ENCODE measurements around the gene CD177.
"Not testable (repeated sequence)": the region's sequence is repeated elsewhere in the genome, so short reads cannot be mapped to it uniquely, and the experiment has no call there.

CD177 gene

GRCh38 chr19:43336508-43336907, 17.0 kb upstream of the CD177 start:
- DNase-seq: not testable (repeated sequence)

GRCh38 chr19:43337737-43338136, 15.7 kb upstream of the CD177 start:
- DNase-seq: no peak

- no peak for DNase-seq
These were observed 15.0 kb upstream of the CD177 start for GRCh38 chr19:43338530-43338929.

- not testable (repeated sequence) for DNase-seq
These were observed 14.1 kb upstream of the CD177 start for GRCh38 chr19:43339243-43339930.

- not testable (repeated sequence) for DNase-seq
These were observed 13.4 kb upstream of the CD177 start for GRCh38 chr19:43340101-43340500.

- DNase-seq: not testable (repeated sequence)
These were observed 12.4 kb upstream of the CD177 start for GRCh38 chr19:43341098-43341497.

GRCh38 chr19:43342104-43342503, 11.4 kb upstream of the CD177 start:
- not testable (repeated sequence) for DNase-seq

- DNase-seq: not testable (repeated sequence)
These were observed 9.1 kb upstream of the CD177 start for GRCh38 chr19:43344347-43344925.

GRCh38 chr19:43349813-43350212, 3.7 kb upstream of the CD177 start:
- not testable (repeated sequence) for DNase-seq

- DNase-seq: no peak
These were observed 1.3 kb upstream of the CD177 start for GRCh38 chr19:43351998-43352746.

- DNase-seq: no peak
These were observed 780 bp downstream of the CD177 start for GRCh38 chr19:43354305-43354627.

- DNase-seq: not testable (repeated sequence)
These were observed 3.3 kb downstream of the CD177 start for GRCh38 chr19:43356749-43357148.

- DNase-seq: no peak
These were observed 8.7 kb downstream of the CD177 start for GRCh38 chr19:43362179-43362578.

GRCh38 chr19:43362745-43363144, 9.3 kb downstream of the CD177 start:
- DNase-seq: no peak

- not testable (repeated sequence) for DNase-seq
These were observed 12.2 kb downstream of the CD177 start for GRCh38 chr19:43365677-43366076.

- no peak for DNase-seq
These were observed 14.3 kb downstream of the CD177 start for GRCh38 chr19:43367822-43368221.

- DNase-seq: not testable (repeated sequence)
These were observed 15.4 kb downstream of the CD177 start for GRCh38 chr19:43368897-43369296.

GRCh38 chr19:43371909-43372308, 18.4 kb downstream of the CD177 start:
- no peak for DNase-seq

GRCh38 chr19:43372462-43372861, 19.0 kb downstream of the CD177 start:
- no peak for DNase-seq

- not testable (repeated sequence) for DNase-seq
These were observed 24.1 kb downstream of the CD177 start for GRCh38 chr19:43377624-43378023.

- DNase-seq: no peak
These were observed 26.5 kb downstream of the CD177 start for GRCh38 chr19:43380008-43380407.

GRCh38 chr19:43380771-43381386, 27.4 kb downstream of the CD177 start:
- DNase-seq: no peak

GRCh38 chr19:43382586-43383216, 29.2 kb downstream of the CD177 start:
- not testable (repeated sequence) for DNase-seq

All from NCI-H510A (cell line).